Measurements from ENCODE around the gene SWAP70.

Gene SWAP70

GRCh38 chr11:9762531-9762930, 98.7 kb downstream of the SWAP70 start:
- no peak for DNase-seq (ENCODE audit: low read depth)
- no peak overlapping the region for H3K4me3 ChIP-seq (ENCODE audit: low read length)
- no peak for TF ChIP-seq CTCF (conservative IDR thresholded peaks at IDR 0.05; ENCODE audit: low read depth, low read length)

- no peak overlapping the region for H3K4me3 ChIP-seq (ENCODE audit: low read length)
- TF ChIP-seq CTCF (conservative IDR thresholded peaks at IDR 0.05; ENCODE audit: low read depth, low read length): no peak
- DNase-seq (ENCODE audit: low read depth): no peak
Measured at GRCh38 chr11:9763301-9763700, 99.4 kb downstream of the SWAP70 start.

GRCh38 chr11:9765320-9766101, 101.6 kb downstream of the SWAP70 start:
- no peak overlapping the region for H3K4me3 ChIP-seq (ENCODE audit: low read length)
- no peak for TF ChIP-seq CTCF (conservative IDR thresholded peaks at IDR 0.05; ENCODE audit: low read depth, low read length)
- no peak for DNase-seq (ENCODE audit: low read depth)

GRCh38 chr11:9769621-9770020, 105.7 kb downstream of the SWAP70 start:
- no peak for TF ChIP-seq CTCF (conservative IDR thresholded peaks at IDR 0.05; ENCODE audit: low read depth, low read length)
- no peak for DNase-seq (ENCODE audit: low read depth)

GRCh38 chr11:9771071-9771511, 107.2 kb downstream of the SWAP70 start:
- no peak for TF ChIP-seq CTCF (conservative IDR thresholded peaks at IDR 0.05; ENCODE audit: low read depth, low read length)
- no peak overlapping the region for H3K4me3 ChIP-seq (ENCODE audit: low read length)
- no peak for DNase-seq (ENCODE audit: low read depth)

More at GRCh38 chr11:9769621-9770020, 105.7 kb downstream of the SWAP70 start:
- H3K4me3 ChIP-seq (ENCODE audit: low read length): no peak overlapping the region

- H3K4me3 ChIP-seq (ENCODE audit: low read length): no peak overlapping the region
- no peak for DNase-seq (ENCODE audit: low read depth)
- no peak for TF ChIP-seq CTCF (conservative IDR thresholded peaks at IDR 0.05; ENCODE audit: low read depth, low read length)
Measured at GRCh38 chr11:9772218-9772617, 108.3 kb downstream of the SWAP70 start.

- DNase-seq (ENCODE audit: low read depth): no peak
- no peak for TF ChIP-seq CTCF (conservative IDR thresholded peaks at IDR 0.05; ENCODE audit: low read depth, low read length)
- no peak overlapping the region for H3K4me3 ChIP-seq (ENCODE audit: low read length)
Measured at GRCh38 chr11:9773524-9773923, 109.6 kb downstream of the SWAP70 start.
